NK-92 (cell line): Measurements from ENCODE around the gene CPNE4.

Experiments
- DNase-seq: peaks from one replicate; lab custom pipeline; 2025; ENCODE audit not compliant: unreplicated experiment; lab: John Stamatoyannopoulos, UW

CPNE4 gene

GRCh38 chr3:131616719-131617118, 418.1 kb downstream of the CPNE4 start:
- no peak for DNase-seq

- DNase-seq = no peak
Measured at GRCh38 chr3:131612745-131613144, 422.1 kb downstream of the CPNE4 start.

GRCh38 chr3:131610174-131610573, 424.6 kb downstream of the CPNE4 start:
- DNase-seq = no peak

GRCh38 chr3:131608741-131609140, 426.1 kb downstream of the CPNE4 start:
- DNase-seq = no peak

GRCh38 chr3:131608296-131608695, 426.5 kb downstream of the CPNE4 start:
- no peak for DNase-seq

- no peak for DNase-seq
Measured at GRCh38 chr3:131605916-131606315, 428.9 kb downstream of the CPNE4 start.

GRCh38 chr3:131602011-131602779, 432.6 kb downstream of the CPNE4 start:
- DNase-seq = no peak

GRCh38 chr3:131597816-131598215, 437.0 kb downstream of the CPNE4 start:
- no peak for DNase-seq

- DNase-seq = no peak
Measured at GRCh38 chr3:131596884-131597283, 437.9 kb downstream of the CPNE4 start.

GRCh38 chr3:131591394-131592014, 443.3 kb downstream of the CPNE4 start:
- DNase-seq = no peak

GRCh38 chr3:131586277-131586676, 448.5 kb downstream of the CPNE4 start:
- no peak for DNase-seq

- no peak for DNase-seq
Measured at GRCh38 chr3:131582438-131582837, 452.4 kb downstream of the CPNE4 start.

- DNase-seq = no peak
Measured at GRCh38 chr3:131568460-131568859, 466.4 kb downstream of the CPNE4 start.

GRCh38 chr3:131564812-131565211, 470.0 kb downstream of the CPNE4 start:
- DNase-seq = no peak

- DNase-seq = no peak
Measured at GRCh38 chr3:131561511-131561910, 473.3 kb downstream of the CPNE4 start.

- DNase-seq = no peak
Measured at GRCh38 chr3:131560795-131561194, 474.0 kb downstream of the CPNE4 start.

- DNase-seq = no peak
Measured at GRCh38 chr3:131555456-131555855, 479.4 kb downstream of the CPNE4 start.

GRCh38 chr3:131553495-131554247, 481.1 kb downstream of the CPNE4 start:
- no peak for DNase-seq

GRCh38 chr3:131551761-131552160, 483.1 kb downstream of the CPNE4 start:
- DNase-seq = no peak

GRCh38 chr3:131550562-131551465, 484.0 kb downstream of the CPNE4 start:
- DNase-seq = no peak

GRCh38 chr3:131549340-131549739, 485.5 kb downstream of the CPNE4 start:
- no peak for DNase-seq
